PC-9 (cell line): ENCODE data around the gene CARD11.

ENCODE experiments used
- EZH2 ChIP-seq: fragments of 200-600 bp; sonication (generic); IDR thresholded peaks from 2 replicates; pipeline ENCODE4 v1.8.0; 2017; ENCODE audit warnings: antibody characterized with exemption, low read depth
- TF ChIP-seq, protein P1 (sequence below): fragments of 200-600 bp; sonication (generic); conservative IDR thresholded peaks from 2 replicates; pipeline ENCODE4 v1.6.1; 2017; ENCODE audit warnings: mixed run types, antibody characterized with exemption, mild to moderate bottlenecking, moderate library complexity

DNA sequence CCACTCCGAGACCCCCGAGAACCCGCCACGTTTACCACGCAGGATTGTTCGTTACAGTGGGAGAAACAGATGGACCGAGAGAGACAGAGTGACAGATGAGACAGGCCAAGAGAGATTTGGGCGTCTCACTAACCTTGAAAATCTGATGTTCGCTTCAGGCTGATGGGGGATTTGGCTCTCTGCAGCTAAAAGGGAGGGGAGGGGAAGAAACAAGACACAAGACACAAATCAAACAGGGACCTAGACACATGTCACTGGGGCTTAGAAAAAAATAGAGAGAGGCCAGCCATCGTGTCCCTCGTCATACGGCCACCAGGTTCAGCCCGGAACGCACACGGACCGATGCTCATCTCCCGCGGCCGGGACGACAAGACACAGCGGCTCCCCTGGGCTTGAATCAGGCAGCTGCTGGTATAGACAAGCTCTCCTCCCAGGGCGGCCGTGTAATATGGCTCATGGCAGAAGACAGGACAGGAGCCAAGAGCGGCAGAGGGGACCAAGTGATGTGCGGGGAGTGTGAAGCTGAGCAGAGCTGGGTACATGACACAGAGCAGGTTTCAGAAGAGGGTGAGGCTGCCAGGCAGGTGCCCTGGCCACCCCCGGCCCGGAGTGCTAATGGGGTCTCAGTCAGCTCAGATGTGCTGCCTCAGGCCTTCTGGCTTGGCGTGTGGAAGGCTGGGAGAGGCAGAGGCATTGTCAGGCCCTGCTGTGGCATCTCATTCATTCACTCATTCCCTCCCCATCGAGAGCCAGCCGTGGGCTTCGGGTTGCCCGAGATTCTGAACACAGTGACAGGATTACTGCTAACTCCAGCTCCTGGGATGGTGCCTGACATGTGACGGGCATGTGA, 111.0 kb downstream of the CARD11 start:
- TF ChIP-seq, protein P1, sequence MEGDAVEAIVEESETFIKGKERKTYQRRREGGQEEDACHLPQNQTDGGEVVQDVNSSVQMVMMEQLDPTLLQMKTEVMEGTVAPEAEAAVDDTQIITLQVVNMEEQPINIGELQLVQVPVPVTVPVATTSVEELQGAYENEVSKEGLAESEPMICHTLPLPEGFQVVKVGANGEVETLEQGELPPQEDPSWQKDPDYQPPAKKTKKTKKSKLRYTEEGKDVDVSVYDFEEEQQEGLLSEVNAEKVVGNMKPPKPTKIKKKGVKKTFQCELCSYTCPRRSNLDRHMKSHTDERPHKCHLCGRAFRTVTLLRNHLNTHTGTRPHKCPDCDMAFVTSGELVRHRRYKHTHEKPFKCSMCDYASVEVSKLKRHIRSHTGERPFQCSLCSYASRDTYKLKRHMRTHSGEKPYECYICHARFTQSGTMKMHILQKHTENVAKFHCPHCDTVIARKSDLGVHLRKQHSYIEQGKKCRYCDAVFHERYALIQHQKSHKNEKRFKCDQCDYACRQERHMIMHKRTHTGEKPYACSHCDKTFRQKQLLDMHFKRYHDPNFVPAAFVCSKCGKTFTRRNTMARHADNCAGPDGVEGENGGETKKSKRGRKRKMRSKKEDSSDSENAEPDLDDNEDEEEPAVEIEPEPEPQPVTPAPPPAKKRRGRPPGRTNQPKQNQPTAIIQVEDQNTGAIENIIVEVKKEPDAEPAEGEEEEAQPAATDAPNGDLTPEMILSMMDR, result no peak
- no peak for TF ChIP-seq EZH2
